ENCODE data around the gene MAP2K6.

MAP2K6 gene

DNA sequence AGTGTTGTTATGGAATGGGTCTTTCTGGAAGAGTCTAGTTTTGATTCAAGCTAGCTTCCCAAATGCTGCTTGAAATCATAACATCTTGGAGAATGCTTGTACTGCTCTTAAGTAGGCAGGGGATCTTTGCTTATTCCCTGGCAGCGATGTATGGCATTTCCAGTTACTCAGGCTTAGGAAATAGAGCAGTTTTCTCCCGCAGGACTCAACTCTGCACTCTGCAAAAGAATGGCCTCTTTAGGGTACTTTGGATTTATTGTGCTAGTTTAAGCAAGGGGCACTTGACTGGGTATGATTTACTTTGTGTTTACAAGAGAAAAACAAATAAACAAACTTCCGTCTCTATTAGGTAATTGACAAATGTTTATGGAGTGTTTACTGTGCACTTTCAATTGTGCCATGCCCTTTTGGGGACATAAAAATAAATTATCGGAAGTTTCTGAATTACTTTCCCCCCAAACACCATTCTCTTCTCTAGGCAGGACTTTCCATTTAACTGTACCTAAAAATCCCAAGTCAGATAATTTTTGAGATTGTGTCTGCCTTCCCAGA is 164.0 kb downstream of the MAP2K6 start:
- no peak for DNase-seq (ENCODE audit: low read depth)

GRCh38 chr17:69579961-69580677 is 165.6 kb downstream of the MAP2K6 start:
- no peak for DNase-seq (ENCODE audit: low read depth)

DNA sequence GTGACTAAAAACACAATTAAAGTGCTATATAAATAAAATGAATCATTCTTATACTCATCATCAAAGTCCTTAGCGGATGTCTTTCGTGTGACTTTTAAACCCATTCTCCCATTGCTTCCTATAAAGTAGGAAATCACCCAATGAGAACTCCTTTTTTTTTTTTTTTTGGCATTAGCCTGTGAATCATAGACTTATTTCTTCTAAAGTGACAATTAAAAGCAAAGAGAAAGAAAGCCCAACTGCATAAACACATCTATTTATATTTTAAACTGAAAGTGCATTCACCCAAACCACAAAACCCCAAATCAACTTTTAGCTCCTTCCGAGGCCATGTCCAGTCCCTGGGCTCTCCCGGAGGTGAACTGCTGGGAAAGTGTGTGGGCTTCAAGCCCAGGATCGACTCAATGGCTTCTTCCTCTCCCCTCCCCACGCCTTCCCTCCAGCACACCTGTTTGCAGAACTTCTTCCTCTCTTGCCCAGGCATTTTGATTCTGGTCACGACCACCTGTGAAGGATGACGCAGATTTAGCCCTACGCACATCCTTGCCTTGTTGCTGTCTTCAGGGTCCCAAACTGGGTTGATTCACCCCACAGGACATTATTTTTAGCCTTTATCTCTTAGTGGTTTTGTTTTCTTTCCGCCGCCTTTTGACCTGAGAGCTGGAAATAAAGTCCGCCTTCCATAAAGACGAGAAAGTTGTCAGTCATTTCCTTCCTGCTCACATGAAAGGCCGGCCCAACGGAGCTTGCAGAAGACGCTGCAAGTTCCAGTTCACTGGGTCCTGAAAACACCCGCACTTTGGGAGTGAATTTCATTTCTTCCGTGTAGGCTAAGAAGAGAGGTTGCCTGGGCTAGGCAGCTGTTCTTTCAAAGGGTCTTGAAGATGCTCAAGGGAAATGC is 166.8 kb downstream of the MAP2K6 start:
- DNase-seq (ENCODE audit: low read depth) = no peak

DNA sequence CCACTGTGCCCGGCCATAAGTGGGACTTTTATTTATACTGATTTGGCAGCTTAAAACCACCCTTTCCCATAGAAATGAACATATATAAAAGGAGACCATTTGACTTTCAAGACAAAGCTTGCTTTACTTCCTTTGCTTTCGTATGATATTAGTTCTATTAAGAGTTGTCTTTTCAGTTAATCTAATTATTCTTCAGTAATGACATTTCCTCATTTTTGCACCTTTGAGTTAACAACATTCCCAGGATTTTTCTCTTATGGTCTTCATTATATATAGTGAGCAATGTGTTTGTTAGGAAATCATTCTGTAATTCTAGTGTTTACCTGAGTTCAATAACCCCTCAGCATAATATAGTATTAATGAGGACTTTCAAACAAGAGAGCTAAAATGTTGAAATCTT is 173.8 kb downstream of the MAP2K6 start:
- DNase-seq (ENCODE audit: low read depth) = no peak

DNA sequence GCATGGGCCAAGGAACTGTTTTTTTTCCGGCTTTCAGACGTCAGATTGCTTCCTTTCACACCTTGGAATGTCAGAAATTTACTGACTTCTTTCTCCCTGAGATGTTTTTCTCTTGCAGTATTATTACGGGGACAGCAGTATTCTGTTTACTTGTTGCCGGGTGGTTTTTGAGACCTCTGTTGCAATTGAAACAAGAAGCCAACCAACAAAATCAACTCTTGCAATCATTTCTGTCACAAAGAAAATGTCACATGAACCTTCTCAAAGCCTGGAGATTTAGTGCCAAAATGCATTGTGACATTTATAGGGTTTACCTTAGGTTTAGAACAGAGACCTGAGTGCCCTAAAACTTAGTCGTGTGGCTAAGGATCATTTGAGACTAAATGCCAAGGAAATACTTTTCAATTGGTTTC is 174.3 kb downstream of the MAP2K6 start:
- no peak for DNase-seq (ENCODE audit: low read depth)

GRCh38 chr17:69590671-69591070 is 176.2 kb downstream of the MAP2K6 start:
- no peak for DNase-seq (ENCODE audit: low read depth)

DNA sequence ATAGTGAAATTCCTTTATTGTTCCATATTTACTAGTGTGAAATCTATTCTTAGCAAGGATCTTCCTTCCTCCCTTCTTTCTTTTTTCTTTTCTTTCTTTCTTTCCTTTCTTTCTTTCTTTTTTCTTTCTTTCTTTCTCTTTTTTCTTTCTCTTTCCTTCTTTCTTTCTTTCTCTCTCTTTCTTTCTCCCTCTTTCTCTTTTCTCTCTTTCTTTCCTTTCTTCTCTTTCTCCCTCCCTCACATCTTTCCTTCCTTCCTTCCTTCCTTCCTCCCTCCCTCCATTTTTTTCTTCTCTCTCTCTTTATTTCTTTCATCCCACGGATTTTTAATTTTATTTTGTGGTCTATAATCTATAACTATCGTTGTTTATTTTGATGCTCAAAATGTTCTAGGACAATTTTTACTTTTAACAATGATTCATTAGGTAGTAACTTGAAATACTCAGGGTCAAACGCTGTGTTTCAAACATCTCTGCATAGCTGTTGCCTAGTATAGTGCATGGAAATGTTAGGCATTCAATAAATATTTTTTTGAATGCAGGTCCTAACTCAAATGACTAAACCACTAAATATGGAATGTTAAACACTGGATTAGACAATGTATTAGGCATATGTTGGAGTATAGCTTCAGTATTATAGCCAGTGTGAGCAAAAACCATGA is 178.3 kb downstream of the MAP2K6 start:
- no peak for DNase-seq (ENCODE audit: low read depth)

- DNase-seq (ENCODE audit: low read depth) = no peak
Observed at GRCh38 chr17:69593351-69593715, 178.8 kb downstream of the MAP2K6 start.

- DNase-seq (ENCODE audit: low read depth) = no peak
Observed at GRCh38 chr17:69593716-69594115, 179.2 kb downstream of the MAP2K6 start.

GRCh38 chr17:69594641-69595040 is 180.1 kb downstream of the MAP2K6 start:
- DNase-seq (ENCODE audit: low read depth) = no peak

GRCh38 chr17:69596141-69596540 is 181.6 kb downstream of the MAP2K6 start:
- no peak for DNase-seq (ENCODE audit: low read depth)

- DNase-seq (ENCODE audit: low read depth) = no peak
Observed at GRCh38 chr17:69597898-69598692, 183.6 kb downstream of the MAP2K6 start.

GRCh38 chr17:69602972-69603371 is 188.5 kb downstream of the MAP2K6 start:
- DNase-seq (ENCODE audit: low read depth) = no peak

Data from stimulated activated CD8-positive, alpha-beta memory T cell treated with anti-CD3 and anti-CD28 coated beads, Interleukin-4, amount 100 ng/mL, for 24 hours (primary cell).